DMS114 treated with DMSO at 0.1 percent for 48 hours (cell line): ENCODE measurements around the gene PRSS38.

Experiments
- DNase-seq: peaks from one replicate; lab custom pipeline; 2025; ENCODE audit not compliant: unreplicated experiment; lab: John Stamatoyannopoulos, UW

Gene PRSS38

DNA sequence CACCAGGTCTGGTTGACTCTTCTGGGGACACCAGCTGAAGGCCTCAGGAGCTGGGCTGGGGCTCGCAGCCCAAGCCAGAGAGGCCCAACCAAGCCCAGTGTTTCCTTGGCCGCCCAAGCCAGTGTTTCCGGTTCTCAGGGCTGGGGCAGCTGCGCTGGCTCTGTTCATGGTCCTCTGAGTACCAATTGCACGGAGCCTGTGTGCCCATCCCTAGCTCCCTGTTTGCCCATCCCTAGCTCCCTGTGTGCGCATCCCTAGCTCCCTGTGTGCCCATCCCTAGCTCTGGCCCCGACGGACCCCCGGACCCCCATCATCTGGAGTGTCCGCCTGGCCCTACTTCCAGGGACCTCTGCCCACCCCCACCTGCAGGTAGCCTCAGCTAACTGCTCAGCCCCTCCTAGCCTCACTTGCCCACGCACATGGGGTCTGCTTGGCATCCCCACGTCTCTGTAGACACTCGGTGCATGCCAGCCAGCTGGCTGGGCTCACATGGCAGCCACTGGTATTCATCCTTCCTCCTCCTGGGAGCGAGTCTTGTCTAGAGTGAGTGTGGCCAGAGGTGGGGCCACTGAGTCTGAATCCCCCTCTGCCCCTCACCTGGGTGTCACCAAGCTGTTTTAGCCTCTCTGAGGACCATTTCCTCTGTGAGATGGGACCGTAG, 68.3 kb downstream of the PRSS38 start:
- DNase-seq, result no peak

DNA sequence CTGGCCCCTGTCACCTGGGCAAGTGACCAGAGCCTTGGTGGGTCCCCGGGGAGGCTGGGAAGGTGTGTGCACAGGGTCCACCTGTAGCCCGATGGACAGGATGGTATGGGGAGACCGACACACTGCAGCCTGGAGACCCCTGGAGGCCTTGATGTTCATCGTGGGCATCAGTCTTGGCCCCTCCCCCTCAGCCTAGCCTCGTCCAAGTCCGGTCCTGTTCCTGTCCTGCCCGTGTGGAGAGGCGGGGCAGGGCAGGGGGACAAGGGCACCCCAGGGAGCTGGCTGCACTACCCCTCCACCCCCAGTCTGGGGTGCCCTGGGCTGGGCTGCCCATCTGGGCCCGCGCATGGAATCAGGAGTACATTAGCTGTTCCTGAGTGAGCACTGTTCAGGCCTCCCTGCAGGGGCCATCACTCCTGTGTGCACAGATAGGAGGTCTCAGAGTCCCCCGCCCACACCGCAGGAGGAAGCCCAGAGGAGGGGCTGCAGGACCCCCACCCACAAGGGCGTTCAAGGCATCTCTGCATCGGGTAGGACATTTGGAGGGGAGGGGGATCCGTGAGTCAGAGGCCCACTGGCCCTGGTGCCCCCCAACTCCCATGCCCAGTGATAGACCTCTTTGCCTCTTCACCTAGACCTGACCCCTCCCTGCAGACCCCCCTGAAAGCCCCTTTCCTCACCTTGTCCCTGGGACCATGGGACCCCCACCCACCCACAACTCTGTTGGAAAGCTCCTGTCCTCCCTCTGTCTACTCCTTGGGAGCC, 69.1 kb downstream of the PRSS38 start:
- no peak for DNase-seq

DNA sequence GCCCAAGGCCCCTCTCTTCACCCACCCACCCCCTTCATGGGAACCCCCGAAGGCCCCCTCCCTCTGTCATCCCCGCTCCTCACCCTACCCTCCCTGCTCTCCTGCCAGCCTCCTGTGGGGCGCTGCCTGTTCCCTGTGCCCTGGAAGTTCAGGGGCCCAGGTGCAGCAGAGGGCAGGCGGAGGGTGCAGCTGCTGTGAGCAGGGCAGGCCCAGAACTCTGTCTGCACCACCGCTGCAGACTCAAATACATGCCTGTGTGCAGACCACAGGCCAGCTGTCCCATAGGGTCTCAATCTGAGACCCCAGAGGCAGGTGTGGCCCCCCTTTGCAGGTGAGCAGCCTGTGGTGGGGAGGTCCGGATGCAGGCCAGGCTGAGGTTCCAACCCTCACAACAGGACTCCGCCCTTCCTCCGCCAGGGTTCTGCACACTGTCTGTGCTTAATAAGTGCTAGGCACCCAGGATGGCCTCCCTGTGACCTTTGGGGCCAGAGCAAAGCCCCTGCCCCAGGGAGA, 69.7 kb downstream of the PRSS38 start:
- DNase-seq, result no peak

DNA sequence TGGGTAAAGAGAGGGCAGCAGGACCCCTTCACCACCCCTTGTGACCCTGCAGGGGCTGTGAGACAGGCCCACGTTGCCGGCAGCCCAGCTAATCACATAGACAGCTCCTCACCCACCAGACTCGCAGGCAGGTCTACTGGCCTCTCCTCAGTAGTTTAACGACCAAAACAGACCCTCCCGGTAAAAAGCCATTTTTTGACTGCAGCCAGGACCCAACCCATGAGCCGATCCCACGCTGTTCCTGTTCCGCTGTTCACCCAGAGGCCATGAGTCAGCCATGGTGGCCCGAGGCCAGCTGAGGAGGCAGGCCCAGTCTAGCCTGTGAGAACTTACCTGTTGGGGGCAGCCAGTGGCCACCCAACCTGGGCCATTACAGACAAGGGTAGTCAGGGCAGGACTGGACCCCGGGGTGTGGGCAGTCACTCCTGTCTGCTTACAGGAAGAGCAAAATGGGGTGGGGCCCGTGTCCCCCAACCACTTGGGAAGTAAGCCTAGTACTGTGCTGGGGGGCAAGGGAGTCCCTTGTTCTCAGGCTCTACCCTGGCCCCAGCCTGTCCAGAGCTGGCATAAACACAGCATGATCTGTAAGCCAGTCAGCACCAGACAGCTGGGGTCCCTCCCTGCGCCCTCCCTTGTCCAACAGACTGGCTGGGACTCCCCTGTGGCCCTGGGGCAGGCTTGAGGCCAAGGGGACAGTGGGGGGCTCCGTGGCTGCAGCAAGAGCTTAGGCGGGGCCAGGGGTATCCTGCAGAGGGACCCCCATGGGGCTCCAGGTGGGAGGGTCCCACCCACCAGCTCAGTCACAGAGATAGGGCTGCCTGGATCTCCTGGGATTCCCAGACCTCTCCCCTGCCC, 70.4 kb downstream of the PRSS38 start:
- no peak for DNase-seq

DNA sequence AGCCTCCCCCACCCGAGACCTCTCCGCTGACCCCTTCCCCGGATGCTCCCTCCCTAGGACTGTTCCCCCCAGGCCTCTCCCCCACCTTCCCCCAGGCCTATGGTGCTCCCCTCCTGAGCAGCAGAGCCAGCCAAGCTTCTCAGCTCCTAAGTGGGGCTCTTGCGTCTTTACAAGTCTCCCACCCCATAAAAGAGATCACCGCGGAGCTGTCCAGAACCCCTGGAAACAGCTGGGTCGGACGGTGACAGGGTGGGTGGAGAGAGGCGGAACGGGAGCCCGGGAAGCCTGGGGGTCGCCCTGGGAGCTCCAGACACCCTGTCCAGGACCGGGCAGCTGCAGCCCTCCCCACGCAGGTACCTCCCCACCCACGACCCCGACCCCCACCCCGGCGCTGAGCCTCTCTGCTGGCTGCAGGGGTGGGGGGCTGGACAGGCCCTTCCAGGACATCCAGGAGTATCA, 71.1 kb downstream of the PRSS38 start:
- no peak for DNase-seq

DNA sequence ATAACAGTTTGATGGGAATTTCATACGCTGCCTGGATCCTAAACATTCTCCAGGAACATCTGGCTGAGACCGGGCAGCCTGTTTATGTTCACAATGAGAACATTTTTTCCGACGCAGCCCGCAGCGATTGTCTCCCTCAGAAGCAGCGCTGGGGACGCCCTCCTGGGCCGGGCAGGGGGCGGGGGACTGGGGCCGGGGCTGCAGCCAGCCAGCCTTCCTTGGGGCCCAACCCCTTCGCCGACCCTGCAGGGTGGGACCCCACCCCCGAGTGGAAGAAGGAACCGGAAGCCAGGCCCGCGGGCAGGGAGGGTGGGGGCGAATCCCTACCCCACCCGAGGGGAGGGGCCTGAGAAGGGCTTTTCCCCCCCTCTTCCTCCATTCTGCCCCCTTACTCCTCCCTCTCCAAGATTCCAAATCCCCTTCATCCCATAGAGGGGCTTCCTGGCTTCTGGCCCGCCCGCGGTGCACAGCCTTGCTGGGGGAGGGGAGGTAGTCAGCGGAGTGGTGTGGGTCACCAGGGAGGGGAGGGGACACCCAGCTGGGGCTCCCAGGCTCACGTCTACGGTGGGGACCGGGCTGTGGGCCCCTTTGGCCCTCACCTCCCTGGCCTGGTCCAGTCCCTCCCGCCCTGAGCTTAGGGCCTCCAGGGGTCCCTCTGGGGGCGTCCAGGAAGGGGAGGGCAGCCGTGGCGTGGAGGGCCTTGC, 71.7 kb downstream of the PRSS38 start:
- DNase-seq, result no peak

DNA sequence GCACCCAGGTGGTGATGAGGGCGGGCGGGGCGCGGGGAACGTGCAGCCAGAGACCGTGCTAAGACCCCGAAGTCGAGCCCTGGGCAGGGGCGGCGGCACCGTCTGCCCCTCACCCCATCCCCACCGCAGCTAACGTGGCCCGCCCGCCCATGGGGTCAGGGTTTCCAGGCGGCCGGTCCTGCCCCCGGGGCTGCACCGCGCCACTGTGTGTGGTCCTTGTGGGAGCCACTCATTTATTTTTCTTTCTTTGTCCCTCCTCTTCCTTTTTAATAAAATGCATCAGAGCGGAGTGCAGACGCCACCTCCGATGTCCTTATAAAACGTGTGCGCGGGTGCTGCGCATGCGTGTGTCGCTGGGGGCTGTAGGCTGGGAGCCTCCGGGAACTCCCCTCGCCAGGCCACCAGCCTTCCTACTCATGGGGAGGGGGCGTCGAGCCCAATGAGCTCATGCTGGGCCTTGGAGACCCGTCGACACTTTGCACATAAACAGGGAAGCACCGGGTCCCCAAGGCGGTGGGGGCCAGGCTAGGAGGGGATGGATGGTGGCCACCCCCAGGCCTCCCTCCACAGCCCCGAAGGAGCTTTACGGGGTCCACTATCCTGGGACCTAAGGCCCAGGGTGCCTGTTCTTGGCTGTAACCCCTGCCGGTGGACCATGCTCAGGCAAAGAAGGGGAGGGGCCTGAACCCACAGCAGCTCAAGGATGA, 72.4 kb downstream of the PRSS38 start:
- DNase-seq, result no peak

DNA sequence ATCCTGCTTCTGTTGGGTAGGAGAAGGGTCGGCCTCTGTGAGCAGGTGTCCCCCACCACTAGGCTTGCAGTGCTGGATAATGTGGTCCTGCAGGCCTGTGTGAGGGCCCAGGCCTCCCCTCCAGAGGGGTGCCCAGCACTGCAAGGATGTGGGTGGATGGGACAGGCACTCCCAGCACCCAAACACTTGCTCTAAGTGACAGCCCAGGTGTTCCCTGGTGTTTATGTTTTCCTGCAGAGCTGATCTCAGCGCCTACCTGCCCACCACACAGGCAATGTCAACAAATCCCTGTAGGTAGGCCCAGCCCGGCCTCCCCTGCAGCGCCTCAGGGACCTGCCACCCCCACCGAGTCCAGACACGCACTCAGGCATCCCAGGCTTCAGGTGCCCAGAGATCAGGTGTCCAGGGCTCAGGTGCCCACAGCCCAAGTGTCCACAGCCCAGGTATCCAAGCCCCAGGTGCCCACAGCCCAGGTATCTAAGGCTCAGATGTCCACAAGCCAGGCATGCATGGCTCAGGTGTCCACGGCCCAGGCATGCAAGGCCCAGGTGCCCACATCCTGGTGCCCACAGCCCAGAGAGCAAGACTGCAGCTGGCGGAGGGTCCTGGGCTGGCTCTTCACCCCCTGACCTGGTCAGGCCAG, 73.0 kb downstream of the PRSS38 start:
- no peak for DNase-seq

DNA sequence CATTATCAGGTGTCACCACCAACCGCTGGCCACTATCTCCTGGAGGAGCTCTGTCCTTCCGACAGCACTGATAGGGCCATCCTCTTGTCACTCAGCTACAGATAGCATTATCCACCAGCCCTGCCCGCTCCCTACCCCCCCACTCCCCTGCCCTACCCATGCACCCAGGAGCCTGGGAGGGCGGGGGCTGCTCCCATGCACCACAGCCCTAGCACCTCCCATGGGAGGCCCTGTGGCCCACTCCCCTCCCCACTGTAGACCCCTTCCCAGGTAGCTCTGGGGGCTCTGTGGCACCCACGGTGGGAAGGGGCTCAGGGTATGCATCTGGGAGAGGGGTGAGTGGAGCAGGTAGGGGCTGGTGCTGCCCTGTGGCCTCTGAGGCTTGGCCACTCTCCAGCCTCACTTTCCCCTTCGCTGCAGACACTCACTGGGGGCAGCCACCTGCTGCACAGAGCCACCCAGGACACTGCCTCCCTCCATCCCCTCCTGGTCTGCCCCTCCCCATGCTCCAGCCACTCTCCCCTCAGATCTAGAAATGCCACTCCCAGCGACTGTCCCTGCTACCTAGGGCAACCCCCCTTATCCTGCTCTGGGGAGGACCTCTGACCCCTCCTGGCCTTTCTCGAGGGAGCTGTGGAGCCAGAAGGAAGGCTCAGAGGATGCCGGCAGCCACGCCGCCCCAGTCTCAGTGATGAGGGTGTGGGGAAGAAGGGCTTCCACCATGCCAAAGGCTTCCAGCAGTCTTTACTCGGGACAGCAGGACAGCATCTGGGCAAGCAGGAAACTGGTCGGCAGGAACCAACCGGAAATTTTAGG, 73.8 kb downstream of the PRSS38 start:
- no peak for DNase-seq

DNA sequence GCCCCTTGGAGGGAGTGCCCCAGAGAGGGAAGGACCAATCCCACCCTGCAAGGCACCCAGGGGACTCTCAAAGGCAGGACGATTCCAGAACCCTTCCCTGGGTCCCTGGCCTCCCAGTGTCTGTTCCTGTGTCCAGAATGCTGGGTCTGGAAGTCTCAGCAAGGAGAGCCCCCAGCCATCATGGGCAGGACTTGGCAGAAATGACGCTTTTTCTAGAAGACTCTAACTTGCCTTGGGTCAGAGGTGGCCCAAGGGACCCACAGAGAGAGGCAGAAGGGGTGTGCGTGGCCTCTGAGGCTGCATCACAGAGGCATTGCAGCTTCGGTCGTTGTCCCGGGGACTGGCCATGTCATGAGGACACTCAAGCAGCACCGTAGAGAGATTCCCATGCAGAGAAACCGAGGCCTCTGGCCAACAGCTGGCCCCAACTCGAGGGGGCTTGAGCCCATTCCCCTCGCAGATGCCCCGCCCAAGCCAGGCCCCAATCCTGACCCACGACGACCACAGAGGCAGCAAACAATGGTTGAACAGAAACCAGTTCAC, 74.5 kb downstream of the PRSS38 start:
- no peak for DNase-seq

DNA sequence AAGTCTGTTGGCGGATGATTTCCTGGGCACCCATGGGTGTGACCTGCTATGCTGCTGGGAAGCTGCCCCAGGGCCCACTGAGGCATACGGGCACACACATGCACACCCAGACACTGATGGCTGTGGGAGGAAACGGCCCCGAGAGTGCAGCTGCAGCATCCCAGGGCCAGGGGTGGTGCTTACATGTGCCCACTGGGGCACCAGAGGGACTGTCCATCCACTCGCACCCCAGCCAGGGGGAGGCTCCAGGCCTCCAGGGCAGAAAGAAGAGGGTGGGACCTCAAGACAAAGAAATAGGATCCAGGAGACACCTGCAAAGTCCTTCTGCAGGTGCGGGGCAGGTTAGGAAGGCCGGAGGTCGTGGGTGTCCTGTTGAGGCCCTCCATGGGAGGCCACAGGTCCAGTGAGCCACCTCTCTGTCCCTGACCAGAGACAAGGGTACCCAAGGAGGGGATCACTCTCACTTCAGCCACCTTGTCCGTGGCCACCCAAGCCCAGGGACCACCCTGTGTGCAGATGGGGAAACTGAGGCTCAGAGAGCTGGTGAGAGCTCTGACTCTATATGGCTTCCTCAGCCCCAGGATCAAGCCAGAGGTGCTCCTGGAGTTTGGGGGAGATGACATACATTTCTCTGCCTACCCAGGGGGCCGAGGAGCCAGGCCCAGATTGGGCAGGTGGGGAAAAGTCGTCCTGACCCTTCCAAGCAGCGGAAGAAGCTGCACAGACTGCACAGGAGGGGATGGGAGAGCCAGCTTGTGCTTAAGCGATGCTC, 75.2 kb downstream of the PRSS38 start:
- DNase-seq, result no peak

DNA sequence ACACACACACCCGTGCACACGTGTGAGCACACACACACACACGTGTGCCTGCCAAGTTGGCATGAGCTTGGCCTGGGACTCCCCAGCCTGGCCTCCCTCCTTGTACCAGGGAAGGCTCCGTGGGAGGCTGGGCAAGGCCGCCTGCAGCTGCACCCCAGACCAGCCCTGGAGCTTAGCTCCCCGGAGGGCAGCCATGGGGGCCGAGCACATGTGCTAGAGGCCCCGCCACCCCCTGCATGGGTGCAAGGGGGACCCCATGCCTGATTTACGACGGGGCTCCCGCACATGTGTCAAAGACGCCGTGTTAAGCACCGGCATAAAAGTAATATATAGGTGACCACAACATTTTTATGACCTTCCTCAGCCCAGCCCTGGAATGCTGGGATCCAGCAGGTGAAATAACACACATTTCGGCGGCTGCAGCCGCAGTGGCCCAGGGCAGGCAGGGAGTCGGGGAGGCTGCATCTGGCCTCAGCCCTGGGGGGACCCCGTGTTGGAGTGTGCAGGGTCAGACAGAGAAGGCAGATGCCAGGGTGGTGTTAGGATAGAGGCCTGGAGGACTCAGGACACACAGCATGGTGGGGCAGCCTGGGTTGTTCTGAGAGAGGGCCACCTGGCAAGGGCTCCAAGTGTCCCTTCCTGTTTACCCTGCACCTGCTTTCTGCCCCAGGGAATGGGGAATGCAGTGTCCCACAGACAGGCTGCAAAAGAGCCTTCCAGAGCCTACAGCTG, 75.9 kb downstream of the PRSS38 start:
- no peak for DNase-seq

DNA sequence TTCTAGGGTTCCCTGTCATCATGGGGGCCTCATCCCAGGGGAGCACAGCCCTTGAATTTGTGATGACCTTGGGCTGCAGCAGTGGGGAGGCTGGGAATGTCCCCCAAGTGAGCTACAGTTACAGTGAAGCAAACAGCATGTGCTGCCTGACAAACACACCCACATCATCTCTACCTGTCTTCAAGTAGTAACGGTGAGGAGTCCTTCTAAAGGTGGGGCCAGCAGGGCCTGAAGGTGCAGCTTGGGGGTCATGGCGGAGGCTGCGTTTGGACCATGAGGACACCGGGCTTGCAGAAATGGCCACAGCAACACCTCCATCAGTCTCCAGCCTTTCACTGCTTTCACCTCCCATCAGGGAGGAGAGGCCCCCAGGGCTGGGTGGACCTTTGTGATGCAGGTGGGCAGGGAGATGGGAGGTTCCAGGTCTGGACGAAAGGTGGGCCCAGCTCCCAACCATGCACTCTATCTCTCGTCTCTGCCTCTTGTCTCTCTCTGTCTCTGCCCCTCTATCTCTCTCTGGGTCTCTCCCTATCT, 76.5 kb downstream of the PRSS38 start:
- no peak for DNase-seq

DNA sequence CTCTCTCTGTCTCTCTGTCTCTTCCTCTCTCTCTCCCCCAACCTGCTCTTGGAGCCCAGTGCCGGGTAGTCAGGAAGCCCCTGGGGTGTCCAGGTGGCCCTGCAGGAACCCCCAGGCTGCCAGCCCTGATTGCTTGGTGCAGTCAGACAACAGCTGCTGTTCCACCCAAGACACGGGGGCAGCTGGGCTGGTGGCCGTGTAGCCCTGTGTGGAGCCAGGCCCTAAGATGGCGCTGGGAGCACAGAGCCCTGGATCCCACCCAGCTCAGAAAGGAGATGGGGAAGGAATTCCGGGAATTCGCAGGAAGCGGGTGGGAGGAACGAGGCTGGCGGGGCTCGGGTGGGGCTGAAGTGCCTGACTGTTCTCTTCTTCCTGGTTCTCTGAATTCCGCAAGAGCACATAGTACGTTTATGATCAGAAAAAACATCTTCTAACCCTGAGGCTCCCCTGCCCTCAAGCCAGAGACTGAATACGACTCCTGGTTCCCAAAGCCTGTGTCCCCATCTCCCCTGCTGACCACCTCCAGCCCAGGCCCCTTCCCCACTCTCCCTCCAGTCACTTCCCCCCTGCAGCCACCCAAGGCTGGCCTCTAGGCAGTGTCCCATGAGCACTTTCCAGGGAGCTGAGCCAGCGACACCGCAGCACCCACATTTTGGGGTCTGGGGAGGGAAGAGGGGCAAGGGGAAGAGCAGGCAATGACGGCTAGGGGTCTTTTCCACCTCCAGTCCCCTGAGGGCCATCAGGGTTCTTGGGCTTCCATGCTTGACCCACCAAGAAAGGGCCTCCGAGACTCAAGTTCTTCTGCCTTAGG, 77.2 kb downstream of the PRSS38 start:
- DNase-seq, result no peak

DNA sequence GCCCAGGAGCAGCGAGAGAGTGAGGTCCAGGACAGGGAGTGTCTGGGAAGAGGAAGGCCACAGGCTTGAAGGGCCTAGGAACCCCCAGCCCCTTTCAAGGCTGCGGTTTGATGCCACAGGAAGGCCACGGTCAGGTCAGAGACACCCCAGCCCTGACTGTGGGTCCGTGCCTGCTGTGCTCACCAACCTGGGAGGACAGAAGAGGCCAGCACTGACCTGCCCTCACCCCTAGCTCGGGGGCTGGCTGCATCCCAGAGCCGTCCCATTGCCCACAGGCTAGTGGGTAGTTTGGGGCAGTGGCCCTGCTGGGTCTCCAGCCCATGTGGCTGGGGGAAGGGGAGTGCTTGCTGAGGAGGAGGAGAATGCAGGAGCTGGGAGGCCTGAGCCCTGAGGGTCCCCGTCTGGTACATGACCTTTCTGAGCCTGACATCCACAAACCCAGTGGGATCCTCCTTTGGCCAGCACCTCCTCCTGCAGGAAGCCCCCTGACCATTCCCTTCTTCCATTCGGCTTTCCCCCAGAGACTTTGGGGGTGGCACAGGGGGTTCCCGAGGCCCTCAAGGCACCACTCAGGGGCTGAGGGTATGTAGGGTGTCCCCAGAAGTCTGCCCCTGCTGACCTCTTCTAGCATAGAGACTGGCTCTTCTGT, 77.9 kb downstream of the PRSS38 start:
- DNase-seq, result no peak
